HG02759 (cell line): Measurements from ENCODE around the gene CDC27.
"Not testable (repeated sequence)": the region's sequence is repeated elsewhere in the genome, so short reads cannot be mapped to it uniquely, and the experiment has no call there.

Experiments
- ATAC-seq: cut with Tn5 transposase; IDR thresholded peaks from one replicate; pipeline ENCODE4 v1.9.1; 2021; ENCODE audit warnings: mild to moderate bottlenecking, moderate library complexity; ENCODE audit not compliant: unreplicated experiment

The CDC27 gene, protein sequence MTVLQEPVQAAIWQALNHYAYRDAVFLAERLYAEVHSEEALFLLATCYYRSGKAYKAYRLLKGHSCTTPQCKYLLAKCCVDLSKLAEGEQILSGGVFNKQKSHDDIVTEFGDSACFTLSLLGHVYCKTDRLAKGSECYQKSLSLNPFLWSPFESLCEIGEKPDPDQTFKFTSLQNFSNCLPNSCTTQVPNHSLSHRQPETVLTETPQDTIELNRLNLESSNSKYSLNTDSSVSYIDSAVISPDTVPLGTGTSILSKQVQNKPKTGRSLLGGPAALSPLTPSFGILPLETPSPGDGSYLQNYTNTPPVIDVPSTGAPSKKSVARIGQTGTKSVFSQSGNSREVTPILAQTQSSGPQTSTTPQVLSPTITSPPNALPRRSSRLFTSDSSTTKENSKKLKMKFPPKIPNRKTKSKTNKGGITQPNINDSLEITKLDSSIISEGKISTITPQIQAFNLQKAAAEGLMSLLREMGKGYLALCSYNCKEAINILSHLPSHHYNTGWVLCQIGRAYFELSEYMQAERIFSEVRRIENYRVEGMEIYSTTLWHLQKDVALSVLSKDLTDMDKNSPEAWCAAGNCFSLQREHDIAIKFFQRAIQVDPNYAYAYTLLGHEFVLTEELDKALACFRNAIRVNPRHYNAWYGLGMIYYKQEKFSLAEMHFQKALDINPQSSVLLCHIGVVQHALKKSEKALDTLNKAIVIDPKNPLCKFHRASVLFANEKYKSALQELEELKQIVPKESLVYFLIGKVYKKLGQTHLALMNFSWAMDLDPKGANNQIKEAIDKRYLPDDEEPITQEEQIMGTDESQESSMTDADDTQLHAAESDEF

DNA sequence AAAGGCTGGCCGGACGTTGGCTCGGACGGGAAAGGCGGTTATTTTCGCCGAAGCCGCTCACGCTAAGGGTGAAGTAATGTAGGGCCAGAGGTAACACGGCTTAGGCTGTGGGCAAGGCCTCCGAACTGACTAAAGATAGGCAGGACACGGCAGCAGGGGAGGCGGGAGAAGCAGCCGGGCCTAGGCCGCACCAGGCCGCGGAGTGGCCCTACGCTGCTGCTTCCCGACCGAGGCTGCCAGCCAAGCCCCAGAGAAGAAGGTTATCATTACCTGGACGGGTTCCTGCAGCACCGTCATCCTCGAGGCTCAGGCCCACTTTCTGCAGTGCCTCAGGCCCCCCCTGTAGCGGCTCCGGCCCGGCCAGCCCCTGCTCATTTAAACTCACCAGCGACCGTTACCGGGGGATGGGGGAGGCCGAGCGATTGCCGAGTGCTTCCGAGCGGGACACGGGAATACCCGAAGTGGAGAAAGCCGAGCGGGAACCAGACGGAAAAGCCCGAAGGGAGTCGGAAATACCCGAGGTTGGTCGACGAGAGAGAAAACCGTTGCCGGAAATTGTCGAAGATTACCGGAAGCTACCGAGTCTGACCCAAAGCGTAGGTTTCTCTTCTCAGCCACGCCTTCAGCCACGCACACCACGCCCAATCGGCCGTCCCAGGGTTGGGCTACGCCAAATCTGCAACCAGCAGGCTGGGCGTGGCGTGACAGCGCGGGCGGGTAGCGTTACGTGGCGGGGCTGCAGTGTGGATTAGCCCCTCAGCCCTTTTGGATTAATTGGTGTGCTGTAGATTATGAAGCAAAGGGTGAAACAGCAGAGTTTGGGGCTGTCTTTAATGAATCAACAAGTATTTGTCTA is at the start of gene CDC27:
Gene CDC27 (minus strand): TSS at position 420 of the 856 bp plus-strand sequence. CDS start 123 bp downstream, at position 297.
- peak; percentile 92 for ATAC-seq

DNA sequence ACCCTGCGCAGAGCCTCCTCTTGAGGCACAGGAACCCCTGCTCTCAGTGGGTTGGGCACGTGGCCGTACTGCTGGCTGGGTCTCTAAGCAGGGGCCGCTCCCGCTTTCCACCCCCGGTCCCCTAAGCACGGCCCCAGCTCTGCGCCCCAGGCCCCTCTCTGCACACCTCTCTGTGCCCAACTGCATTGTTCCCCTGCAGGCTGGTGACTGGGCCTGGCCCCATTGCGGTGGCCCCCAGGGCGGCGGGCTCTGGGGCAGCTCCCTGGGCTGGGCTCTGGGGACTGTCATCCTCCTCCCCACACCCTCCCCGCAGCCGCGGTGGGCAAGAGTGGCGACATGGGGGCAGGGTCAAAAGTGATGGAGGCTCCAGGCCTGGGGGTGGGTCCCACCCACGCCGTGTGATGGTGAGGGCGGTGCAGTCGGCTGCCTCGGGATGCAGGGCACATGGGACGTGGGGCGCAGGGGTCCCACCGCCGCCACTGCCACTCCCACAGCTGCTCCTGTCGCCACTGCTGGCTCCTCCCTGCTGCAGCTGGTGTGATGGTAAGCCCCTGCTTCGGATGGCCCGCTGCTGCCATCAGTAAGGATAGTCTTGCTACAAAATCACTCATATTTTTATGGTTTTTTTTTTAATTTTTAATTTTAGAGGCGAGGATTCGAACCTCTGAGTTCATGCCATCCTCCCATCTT is 49.4 kb upstream of the CDC27 start:
- ATAC-seq: no peak

DNA sequence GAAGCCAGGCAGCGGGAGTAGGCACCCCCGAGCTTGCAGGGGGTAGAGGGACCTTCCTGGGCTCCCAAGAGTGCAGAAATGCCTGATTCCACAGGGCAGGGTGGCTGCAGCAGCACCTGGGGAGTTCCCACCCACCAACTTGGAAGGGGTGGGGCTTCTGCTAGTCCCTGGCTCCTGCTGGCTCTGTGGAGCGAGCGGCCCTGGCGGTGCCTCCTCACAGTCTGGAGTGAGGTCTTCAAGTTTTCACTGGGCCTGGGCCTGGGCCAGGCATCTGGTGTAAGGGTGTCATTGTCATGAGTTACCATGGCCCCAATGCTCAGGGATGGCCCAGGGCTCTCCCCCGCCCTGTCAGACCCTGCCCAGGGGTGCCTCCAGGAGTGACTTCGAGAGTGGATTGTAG is 48.7 kb upstream of the CDC27 start:
- no peak for ATAC-seq

DNA sequence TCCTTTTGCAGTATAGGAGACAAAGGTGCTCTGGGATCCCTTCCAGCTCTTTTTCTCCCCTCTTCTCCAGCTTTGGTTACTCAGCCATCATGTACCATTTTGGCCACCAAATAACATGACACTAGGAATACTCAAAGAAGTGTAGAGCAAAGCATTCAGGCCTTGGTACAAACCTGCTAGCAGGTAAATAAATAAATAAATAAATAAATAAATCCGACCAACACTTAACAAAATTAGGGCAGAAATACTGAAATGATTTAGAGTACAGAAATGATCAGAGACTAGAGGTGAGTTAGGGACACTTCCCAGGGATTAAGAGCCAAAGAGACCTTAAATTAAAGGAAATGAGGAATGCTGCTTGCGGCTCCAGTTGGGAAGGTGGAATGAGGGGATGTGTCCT is 46.8 kb upstream of the CDC27 start:
- no peak for ATAC-seq

DNA sequence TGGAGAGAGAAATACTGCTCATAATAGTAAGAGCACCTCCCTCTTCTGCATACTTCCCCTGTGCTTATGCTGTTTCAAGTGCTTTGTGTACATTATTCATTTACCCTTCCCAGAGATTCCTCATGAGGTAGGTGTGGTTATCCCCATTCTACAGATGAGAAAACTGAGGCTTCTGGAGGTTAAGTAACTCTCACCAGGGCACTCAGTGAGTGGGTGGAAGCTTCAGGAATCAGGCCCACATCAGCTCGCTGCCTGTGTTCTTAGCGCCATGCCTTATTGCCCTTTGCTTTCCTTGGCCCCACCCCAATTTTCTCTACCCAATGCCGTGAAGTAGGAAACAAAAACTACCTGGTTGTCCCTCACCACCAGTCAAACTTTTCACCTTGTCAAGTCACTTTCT is 46.4 kb upstream of the CDC27 start:
- no peak for ATAC-seq

DNA sequence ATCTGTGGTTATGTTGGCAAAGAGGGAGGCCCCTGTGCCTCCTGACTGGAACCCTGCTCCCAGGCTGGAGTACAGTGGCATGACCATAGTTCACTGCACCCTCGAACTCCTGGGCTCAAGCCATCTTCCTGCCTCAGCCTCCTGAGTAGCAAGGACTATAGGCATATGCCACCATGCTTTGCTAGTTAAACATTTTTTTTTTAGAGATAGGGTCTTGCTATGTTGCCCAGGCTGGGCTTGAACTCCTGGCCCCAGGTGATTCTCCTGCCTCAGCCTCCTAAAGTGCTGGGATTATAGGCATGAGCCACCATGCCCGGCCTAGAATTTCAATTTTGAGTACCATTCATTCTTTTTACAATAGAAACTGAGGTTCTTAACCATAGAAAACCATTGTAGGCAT is 43.4 kb upstream of the CDC27 start:
- no peak for ATAC-seq

DNA sequence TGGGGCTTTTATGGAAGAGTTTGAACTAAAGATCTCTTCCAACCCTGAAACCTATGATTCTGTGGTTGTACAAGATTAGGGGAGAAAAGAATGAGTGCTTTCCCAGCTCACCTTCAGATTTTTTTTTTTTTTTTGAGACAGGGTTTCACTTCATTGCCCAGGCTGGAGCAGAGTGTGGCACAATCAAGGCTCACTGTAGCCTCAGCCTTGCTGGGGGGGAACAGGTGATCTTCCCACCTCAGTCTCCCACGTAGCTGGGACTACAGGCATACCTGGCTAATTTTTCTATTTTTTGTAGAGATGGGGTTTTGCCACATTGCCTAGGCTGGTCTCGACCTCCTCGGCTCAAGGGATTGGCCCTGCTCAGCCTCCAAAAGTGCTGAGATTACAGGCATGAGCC is 42.8 kb upstream of the CDC27 start:
- no peak for ATAC-seq

DNA sequence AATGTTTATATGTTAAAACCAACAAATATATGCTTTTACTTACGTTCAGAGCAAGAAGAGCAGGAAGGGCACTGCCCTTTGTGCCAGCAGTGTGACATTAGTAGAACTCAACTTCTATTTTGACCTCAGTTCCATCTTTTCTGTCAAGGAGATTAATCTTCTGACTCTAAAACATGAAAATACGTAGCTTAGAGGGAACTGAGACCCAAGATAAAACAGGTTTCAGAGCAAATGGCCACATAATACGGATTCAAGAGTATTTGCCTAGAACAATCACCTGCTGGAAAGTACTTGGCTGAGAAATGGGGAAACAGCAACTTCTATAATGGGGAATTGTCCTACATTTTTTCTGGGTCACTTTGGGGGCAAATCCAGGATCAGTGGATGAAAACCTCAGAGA is 42.2 kb upstream of the CDC27 start:
- no peak for ATAC-seq

DNA sequence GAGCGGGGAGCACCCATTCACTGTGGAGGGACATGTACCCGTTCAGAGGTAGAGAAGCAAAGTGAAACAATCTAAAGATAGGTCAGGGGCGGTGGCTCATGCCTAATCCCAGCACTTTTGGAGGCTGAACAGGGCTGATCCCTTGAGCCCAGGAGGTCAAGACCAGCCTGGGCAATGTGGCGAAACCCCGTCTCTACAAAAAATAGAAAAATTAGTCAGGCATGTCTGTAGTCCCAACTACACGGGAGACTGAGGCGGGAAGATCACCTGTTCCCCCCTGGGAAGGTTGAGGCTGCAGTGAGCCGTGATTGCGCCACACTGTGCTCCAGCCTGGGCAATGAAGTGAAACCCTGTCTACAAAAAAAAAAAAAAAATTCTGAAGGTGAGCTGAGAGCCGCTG is 41.8 kb upstream of the CDC27 start:
- no peak for ATAC-seq

DNA sequence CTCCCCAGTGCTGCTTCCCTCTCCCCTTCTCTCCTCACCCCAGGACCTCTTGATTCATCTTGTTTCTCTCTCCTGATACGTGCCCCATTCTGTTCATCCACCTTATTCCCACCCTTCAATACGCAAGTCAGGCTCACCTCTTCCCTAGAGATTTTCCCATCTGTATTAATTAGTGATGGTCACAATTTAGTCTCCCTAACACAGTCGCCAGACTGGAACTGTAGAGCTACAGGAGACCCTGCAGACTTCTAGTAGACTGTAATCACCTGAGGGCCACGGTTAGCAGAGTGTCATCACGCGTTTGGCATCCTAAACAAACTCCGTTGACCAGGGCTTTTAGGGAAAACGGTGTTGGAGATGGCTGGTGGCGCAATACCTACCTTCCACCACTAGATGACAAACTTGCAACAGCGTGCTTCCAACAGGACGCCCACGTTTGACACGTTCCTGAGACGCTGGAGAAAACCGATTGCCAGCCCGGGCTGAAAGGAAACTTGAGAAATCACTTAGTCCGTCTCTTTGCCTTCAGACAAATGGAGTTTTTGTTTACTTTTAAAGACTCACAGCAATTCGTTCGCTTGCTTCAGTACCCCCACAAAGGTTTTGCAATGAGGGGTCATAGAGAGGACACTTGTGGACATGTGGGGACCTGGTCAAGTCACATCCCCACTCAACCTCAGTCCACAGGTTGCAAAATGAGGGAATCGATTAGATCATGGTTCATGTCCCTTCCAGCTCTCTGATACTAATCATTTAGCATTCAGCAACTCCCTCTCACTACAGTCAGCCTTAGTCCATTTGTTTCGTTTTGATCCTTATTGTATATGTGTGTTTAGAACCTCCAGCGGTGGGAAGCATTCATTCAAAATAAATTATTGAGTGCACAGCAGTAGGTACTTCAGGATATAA is 40.7 kb upstream of the CDC27 start:
- peak; percentile 74 for ATAC-seq

DNA sequence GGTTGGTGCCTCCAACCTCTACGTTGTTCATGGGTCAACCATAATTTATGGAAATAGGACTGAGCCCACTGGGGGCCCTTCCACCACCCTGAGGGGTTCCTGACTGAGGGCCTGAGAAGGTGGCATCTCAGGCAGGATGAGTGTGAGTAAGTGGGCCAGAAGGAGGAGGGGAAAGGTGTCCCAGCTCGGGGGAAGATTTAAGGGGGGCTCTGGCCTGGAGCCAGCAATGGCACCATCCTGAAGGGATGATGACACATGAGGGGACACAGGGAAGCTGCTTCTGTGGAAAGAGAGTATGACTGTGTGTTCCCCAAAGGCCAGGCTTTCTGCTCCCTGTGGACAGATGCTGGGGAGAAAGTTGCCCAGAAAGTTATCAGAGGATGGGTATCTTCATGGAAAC is 38.8 kb upstream of the CDC27 start:
- no peak for ATAC-seq

DNA sequence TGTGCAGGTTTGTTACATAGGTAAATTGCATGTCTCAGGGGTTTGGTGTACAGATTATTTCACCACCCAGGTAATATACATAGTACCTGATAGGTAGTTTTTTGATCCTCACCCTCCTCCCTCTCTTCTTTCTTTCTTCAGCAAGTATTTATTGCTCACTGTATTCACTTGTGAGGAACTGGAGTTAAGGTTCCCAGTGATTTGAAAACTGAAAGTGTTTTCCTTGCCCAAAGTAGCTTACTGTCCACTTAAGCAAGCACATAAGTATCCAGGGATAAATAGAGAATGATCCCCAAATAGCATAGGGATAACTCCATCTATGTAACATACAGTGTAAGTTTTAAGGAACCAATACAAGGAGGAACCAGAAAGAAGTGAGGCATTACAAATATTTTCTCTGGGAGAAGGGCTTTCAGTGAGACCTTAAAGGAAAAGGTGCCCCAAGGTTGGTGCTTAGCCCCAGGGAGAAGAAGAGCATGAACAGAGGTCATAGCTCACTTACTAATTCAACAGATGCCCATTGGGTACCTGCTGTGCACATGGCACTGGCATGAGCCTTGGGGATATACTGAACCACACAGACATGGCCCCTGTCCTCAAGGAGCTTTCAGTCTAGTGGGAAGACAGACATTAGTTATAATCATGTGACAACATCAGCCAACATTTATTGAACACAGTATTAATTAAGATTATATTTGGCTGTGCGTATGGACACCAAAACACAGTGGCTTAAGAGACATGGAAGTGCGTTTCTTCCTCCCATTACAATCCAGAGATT is 37.0 kb upstream of the CDC27 start:
- no peak for ATAC-seq

DNA sequence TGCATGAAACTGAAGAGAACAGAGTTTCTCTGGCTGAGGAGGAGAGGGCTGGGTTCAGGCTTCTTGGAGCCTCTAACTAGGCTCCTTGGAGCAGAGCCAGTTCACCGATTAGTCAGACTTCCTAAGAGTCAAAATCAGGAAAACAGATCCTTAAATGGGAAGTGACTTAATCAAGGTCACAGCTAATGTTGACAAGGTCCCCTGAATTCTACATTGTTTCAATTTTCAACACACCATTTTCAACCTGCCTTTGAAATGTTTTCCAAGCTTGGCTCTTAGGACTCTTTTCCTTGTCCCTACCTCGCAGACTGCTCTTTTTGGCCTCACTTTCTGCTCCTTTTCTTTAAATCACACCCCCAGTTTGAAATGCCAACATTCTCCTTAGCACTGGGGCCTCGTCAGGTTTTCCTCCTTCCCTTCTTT is 36.4 kb upstream of the CDC27 start:
- no peak for ATAC-seq

DNA sequence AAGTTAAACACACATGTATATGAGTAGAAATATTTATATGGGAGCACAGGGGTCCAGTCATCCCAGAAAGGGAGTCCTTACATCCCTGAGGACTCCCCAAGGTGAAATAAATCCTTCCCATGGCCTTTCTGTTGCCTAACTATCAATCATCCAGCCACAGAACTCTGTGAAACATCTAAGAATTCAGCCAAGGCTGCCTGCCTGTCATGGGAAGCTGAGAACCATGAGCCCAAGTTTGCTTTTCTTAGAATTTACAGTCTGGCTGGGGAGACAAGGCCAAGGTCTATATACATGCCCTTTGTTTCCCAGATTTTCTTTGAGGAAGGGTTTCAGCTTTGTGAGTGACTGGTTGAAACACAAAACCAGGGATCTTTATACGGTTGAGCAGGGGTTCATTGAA is 35.9 kb upstream of the CDC27 start:
- no peak for ATAC-seq

DNA sequence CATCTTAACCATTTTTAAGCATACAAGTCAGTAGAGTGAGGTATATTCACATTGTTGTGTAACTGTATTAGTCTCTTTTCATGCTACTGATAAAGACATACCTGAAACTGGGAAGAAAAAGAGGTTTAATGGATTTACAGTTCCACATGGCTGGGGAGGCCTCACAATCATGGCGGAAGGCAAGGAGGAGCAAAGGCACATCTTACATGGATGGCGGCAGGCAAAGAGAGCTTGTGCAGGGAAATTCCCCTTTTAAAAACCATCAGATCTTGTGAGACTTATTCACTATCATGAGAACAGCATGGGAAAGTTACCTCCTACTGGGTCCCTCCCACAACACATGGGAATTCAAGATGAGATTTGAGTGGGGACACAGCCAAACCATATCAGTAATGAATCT is 35.0 kb upstream of the CDC27 start:
- not testable (repeated sequence) for ATAC-seq

DNA sequence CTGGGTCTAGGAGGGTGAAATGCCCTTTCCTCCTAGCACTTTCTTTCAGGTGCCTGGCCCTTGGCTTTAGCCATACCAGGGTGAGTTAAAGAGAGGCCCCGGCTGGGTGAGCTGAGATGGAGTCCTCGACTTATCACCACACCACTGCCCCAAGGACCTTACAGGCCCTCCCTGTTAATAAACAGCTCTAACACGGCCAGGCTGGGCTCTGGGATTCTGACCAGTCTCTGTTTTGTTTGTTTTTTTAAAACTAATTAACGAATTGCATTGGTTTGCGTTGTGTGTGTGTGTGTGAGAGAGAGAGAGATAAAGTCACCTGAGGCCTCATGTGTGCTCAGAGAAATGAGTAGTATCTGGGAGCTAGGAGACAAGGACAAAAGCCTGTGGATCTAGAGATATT is 34.4 kb upstream of the CDC27 start:
- ATAC-seq: no peak

DNA sequence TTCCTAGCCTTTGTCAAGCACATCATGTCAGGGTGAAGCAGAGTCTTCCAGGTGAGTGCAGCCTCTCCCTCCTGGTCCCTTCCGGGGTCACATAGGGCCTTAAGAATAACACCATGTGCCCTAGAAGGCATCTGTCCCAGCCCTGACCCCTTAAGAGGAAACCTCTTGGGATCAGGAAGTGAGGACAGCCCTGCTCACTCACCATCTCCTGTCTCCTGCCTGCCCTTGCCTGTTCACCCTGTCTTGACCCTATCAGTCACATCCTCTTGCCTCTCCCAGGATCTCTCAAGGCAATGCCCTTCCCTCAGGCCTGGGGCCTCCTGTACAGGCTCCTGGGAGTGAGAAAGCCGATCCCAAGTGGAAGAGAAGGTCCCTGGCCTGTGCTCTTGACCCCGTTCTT is 33.9 kb upstream of the CDC27 start:
- no peak for ATAC-seq

DNA sequence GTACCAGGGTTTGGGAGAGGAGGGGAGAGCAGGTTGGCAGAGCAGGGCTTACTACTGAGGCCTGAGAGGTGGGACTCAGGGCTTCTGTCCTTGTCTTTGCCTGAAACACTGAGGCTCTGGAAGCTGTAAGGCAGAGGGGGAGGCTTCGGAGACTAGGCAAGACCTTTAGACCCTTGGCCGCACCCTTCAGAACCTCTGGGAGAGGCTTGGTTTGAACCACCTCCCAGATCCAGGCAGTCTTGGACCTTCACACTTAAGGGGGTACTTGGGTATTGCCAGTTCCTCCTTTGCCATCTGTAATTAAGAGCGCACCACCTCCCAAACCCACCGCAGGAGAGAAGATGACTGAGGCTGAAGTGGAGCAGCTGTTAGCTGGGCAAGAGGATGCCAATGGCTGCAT is 33.0 kb upstream of the CDC27 start:
- ATAC-seq: no peak

DNA sequence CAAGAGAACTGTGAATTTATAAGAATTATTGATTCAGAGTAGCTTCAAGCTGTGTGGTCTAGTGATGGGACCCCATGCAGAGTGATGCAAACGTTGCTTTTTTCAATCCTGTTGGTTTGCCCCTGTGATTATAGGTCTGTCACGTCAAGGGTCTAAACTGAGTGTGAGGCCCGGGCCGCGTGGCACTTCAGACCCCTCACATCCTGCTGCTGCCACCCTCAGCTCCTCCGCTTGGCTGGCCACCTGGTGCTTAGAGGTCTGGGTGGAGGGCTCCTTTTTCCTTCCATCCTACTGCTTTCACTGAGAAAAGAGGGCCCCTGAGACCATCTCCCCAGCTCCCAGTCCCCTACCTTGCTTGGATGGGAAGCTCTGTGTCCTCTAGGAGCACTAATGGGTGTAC is 32.1 kb upstream of the CDC27 start:
- no peak for ATAC-seq
